IMR-90 (cell line): ENCODE results near the gene KLHL9.

Experiments used
- BHLHE40 ChIP-seq: fragments of 150-350 bp; IDR thresholded peaks from 2 replicates; pipeline ENCODE4 v1.6.1; 2016; ENCODE audit warnings: mild to moderate bottlenecking, low read depth, low read length
- CHD1 ChIP-seq: IDR thresholded peaks from 2 replicates; pipeline ENCODE4 v1.6.1; 2012; ENCODE audit warnings: low read depth, low read length, improper control_type of control experiment
- CTCF ChIP-seq: conservative IDR thresholded peaks from 2 replicates; pipeline ENCODE4 v1.5.1; 2012; ENCODE audit warnings: mild to moderate bottlenecking, low read depth, low read length, improper control_type of control experiment
- MAFK ChIP-seq: IDR thresholded peaks from 2 replicates; pipeline ENCODE4 v1.6.1; 2012; ENCODE audit warnings: low read depth, low read length, improper control_type of control experiment
- MAZ ChIP-seq: IDR thresholded peaks from 2 replicates; pipeline ENCODE4 v1.6.1; 2012; ENCODE audit warnings: low read depth, mild to moderate bottlenecking, low read length, improper control_type of control experiment, moderate library complexity, borderline replicate concordance
- MXI1 ChIP-seq: IDR thresholded peaks from 2 replicates; pipeline ENCODE4 v1.6.1; 2012; ENCODE audit warnings: low read depth, mild to moderate bottlenecking, low read length, moderate library complexity, borderline replicate concordance
- POLR2A ChIP-seq: IDR thresholded peaks from 2 replicates; pipeline ENCODE4 v1.6.1; 2012; ENCODE audit warnings: mild to moderate bottlenecking, low read depth, low read length
- RAD21 ChIP-seq: IDR thresholded peaks from 2 replicates; pipeline ENCODE4 v1.6.1; 2012; ENCODE audit warnings: low read length, improper control_type of control experiment
- RCOR1 ChIP-seq: IDR thresholded peaks from 2 replicates; pipeline ENCODE4 v1.6.1; 2012; ENCODE audit warnings: mild to moderate bottlenecking, low read length, improper control_type of control experiment; ENCODE audit not compliant: insufficient replicate concordance

- no peak for TF ChIP-seq MAFK
- no peak for TF ChIP-seq CTCF
- no peak for TF ChIP-seq POLR2A
- TF ChIP-seq RAD21 = no peak
- no peak for TF ChIP-seq CHD1
- no peak for TF ChIP-seq MXI1
- TF ChIP-seq RCOR1 = no peak
- TF ChIP-seq MAZ = no peak
- no peak for TF ChIP-seq BHLHE40
Measured at GRCh38 chr9:21340735-21341134, 5.5 kb upstream of the KLHL9 start.
